Measurements from ENCODE around the gene RNF17.

- TF ChIP-seq CTCF (IDR thresholded peaks at IDR 0.05 in 2 of 3, conservative IDR thresholded peaks at IDR 0.05 in 1 of 3; ENCODE audit: borderline replicate concordance in 1 of 3, insufficient read depth in 1 of 3, low read depth in 2 of 3, low read length in 2 of 3): no peak
- TF ChIP-seq EZH2 (IDR thresholded peaks at IDR 0.05): no peak
- no peak for TF ChIP-seq EGR1 (IDR thresholded peaks at IDR 0.05; ENCODE audit: low read depth)
- no peak for TF ChIP-seq REST (IDR thresholded peaks at IDR 0.05; ENCODE audit: low read depth)
- TF ChIP-seq POLR2AphosphoS5 (IDR thresholded peaks at IDR 0.05; ENCODE audit: low read depth, low read length): no peak
- TF ChIP-seq, protein P1, sequence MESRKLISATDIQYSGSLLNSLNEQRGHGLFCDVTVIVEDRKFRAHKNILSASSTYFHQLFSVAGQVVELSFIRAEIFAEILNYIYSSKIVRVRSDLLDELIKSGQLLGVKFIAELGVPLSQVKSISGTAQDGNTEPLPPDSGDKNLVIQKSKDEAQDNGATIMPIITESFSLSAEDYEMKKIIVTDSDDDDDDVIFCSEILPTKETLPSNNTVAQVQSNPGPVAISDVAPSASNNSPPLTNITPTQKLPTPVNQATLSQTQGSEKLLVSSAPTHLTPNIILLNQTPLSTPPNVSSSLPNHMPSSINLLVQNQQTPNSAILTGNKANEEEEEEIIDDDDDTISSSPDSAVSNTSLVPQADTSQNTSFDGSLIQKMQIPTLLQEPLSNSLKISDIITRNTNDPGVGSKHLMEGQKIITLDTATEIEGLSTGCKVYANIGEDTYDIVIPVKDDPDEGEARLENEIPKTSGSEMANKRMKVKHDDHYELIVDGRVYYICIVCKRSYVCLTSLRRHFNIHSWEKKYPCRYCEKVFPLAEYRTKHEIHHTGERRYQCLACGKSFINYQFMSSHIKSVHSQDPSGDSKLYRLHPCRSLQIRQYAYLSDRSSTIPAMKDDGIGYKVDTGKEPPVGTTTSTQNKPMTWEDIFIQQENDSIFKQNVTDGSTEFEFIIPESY (IDR thresholded peaks at IDR 0.05; ENCODE audit: extremely low read depth, insufficient replicate concordance, low read length): no peak
- TF ChIP-seq ZNF274 (IDR thresholded peaks at IDR 0.05; ENCODE audit: low read depth, low read length): no peak
Measured at GRCh38 chr13:24860770-24861169, 96.8 kb downstream of the RNF17 start.
